Measurements from ENCODE around the gene KIAA0930. TPM values are rescaled to one million over a fixed set of nuclear protein-coding genes. Genes with fewer than 3 reads are reported as not detected.

Gene KIAA0930
- polyA plus RNA-seq, 1 of the 3 experiments (the other 2 are of a cell fraction): 80.8 TPM

GRCh38 chr22:45284705-45285262, 44.1 kb upstream of the KIAA0930 start, which contains the start of gene UPK3A (continued):
- TF ChIP-seq MXI1 (IDR thresholded peaks at IDR 0.05; ENCODE audit: low read depth, low read length): no peak
- TF ChIP-seq RAD21 (IDR thresholded peaks at IDR 0.05; ENCODE audit: low read length): no peak
- TF ChIP-seq CTCF (IDR thresholded peaks at IDR 0.05): no peak
- no peak for TF ChIP-seq NFIC (IDR thresholded peaks at IDR 0.05; ENCODE audit: borderline replicate concordance)
- TF ChIP-seq YY1 (IDR thresholded peaks at IDR 0.05; ENCODE audit: low read depth): no peak
- no peak for TF ChIP-seq GABPA (IDR thresholded peaks at IDR 0.05; ENCODE audit: low read depth)

- H3K4me2 ChIP-seq: no peak overlapping the region
- H4K20me1 ChIP-seq (ENCODE audit: insufficient read depth): no peaks in the 10 kb centered on the region
- 66% methylated on average over 3 of the region's 3 CpGs for WGBS (ENCODE audit: low lambda C conversion rate)
- DNase-seq: no peak
- no peaks in the 10 kb centered on the region for H3K79me2 ChIP-seq (ENCODE audit: insufficient read depth)
- H3K9me3 ChIP-seq: no peaks in the 10 kb centered on the region
- no peak overlapping the region for H3K27ac ChIP-seq (ENCODE audit: low read depth in 2 of 2, low read length in 1 of 2)
- H3K9me2 ChIP-seq: no peaks in the 10 kb centered on the region
- peaks cover 0 to 3% of the 10 kb centered on the region in 2 experiments; a peak in 1 of 4 replicates for H3K4me1 ChIP-seq (ENCODE audit: control insufficient read depth in 1 of 2, insufficient read depth in 2 of 2, low read depth in 1 of 2, low read length in 1 of 2)
- H3K4me3 ChIP-seq (ENCODE audit: low read depth in 2 of 2, low read length in 1 of 2): no peak overlapping the region
- H3K27me3 ChIP-seq (ENCODE audit: insufficient read depth): peaks cover 6% of the 10 kb centered on the region; the same call in 1 of the 2 replicates
- TF ChIP-seq, protein P1, sequence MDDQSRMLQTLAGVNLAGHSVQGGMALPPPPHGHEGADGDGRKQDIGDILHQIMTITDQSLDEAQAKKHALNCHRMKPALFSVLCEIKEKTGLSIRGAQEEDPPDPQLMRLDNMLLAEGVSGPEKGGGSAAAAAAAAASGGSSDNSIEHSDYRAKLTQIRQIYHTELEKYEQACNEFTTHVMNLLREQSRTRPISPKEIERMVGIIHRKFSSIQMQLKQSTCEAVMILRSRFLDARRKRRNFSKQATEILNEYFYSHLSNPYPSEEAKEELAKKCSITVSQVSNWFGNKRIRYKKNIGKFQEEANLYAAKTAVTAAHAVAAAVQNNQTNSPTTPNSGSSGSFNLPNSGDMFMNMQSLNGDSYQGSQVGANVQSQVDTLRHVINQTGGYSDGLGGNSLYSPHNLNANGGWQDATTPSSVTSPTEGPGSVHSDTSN (IDR thresholded peaks at IDR 0.05): no peak
- no peak for TF ChIP-seq TAF1 (IDR thresholded peaks at IDR 0.05; ENCODE audit: borderline replicate concordance, low read depth, low read length)
- TF ChIP-seq ELF1 (IDR thresholded peaks at IDR 0.05): no peak
- TF ChIP-seq REST (IDR thresholded peaks at IDR 0.05; ENCODE audit: low read depth, low read length): no peak
- TF ChIP-seq, protein P2, sequence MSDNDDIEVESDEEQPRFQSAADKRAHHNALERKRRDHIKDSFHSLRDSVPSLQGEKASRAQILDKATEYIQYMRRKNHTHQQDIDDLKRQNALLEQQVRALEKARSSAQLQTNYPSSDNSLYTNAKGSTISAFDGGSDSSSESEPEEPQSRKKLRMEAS (IDR thresholded peaks at IDR 0.05; ENCODE audit: low read depth): no peak
- no peak for TF ChIP-seq FOSL2 (IDR thresholded peaks at IDR 0.05; ENCODE audit: borderline replicate concordance, low read depth)
- TF ChIP-seq GATA2 (CRISPR knock-in tag; IDR thresholded peaks at IDR 0.05): no peak
- no peak for TF ChIP-seq YY1 (IDR thresholded peaks at IDR 0.05; ENCODE audit: low read depth)
- no peak for TF ChIP-seq RXRA (IDR thresholded peaks at IDR 0.05; ENCODE audit: borderline replicate concordance, low read depth)
- TF ChIP-seq USF1 (IDR thresholded peaks at IDR 0.05; ENCODE audit: borderline replicate concordance, low read depth): no peak
- no peak for TF ChIP-seq NRF1 (IDR thresholded peaks at IDR 0.05; ENCODE audit: low read depth, low read length)
- no peak for TF ChIP-seq CTCF (IDR thresholded peaks at IDR 0.05)
- TF ChIP-seq RFX5 (IDR thresholded peaks at IDR 0.05; ENCODE audit: low read length): no peak
- no peak for TF ChIP-seq NFIC (IDR thresholded peaks at IDR 0.05; ENCODE audit: borderline replicate concordance)
- TF ChIP-seq RAD21 (IDR thresholded peaks at IDR 0.05; ENCODE audit: low read length): no peak
- TF ChIP-seq, protein P3, sequence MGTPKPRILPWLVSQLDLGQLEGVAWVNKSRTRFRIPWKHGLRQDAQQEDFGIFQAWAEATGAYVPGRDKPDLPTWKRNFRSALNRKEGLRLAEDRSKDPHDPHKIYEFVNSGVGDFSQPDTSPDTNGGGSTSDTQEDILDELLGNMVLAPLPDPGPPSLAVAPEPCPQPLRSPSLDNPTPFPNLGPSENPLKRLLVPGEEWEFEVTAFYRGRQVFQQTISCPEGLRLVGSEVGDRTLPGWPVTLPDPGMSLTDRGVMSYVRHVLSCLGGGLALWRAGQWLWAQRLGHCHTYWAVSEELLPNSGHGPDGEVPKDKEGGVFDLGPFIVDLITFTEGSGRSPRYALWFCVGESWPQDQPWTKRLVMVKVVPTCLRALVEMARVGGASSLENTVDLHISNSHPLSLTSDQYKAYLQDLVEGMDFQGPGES (IDR thresholded peaks at IDR 0.05; ENCODE audit: low read depth, low read length): no peak
- TF ChIP-seq EZH2phosphoT487 (IDR thresholded peaks at IDR 0.05; ENCODE audit: borderline replicate concordance, low read depth): no peak
- no peak for TF ChIP-seq JUND (IDR thresholded peaks at IDR 0.05)
- H3K36me3 ChIP-seq (replicated peaks in 1 of 2; ENCODE audit: control insufficient read depth in 1 of 2, insufficient read depth in 2 of 2, low read length in 1 of 2): no peaks in the 10 kb centered on the region
- ChIA-PET CTCF (no interaction called here), POLR2A (no interaction called here)
- H3K9ac ChIP-seq: no peak overlapping the region
- H3F3A ChIP-seq (replicated peaks; ENCODE audit: insufficient read depth): no peaks in the 10 kb centered on the region
- no peak overlapping the region for H2AFZ ChIP-seq (ENCODE audit: low read depth)
Observed at GRCh38 chr22:45281010-45281409, 40.3 kb upstream of the KIAA0930 start.
